ENCODE measurements around the gene MUCL1.

MUCL1 gene

DNA sequence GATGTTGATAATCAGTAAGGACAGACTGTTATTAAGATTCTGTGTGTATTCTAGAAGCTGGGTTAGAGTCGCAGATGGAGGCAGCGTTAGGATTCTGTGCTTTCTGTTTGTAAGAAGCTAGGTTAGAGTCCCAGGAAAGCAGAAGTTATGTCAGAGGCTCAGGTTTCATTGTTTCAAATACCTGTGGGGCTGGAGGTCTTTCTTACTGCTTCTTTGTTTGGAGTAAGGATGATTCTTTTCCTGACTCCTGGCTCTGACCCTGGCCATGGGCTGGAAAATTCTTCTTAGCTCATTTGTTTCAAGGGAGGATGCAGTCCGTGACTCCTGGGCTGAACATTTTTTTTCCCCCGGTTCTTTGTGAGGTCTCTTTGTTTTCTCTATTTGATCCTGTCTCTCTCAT lies 5.2 kb downstream of the MUCL1 start:
- no peaks in the 10 kb centered on the region for H3K79me2 ChIP-seq (ENCODE audit: control insufficient read depth, low read length)
- no peaks in the 10 kb centered on the region for H3K9me2 ChIP-seq (replicated peaks; ENCODE audit: control insufficient read depth, low read length)
- no peak for TF ChIP-seq CTCF (IDR thresholded peaks at IDR 0.05; ENCODE audit: low read depth, low read length, poor library complexity, severe bottlenecking)
- no peak for TF ChIP-seq EZH2phosphoT487 (IDR thresholded peaks at IDR 0.05; ENCODE audit: borderline replicate concordance, low read length)
- no peak overlapping the region for H3K27ac ChIP-seq (ENCODE audit: low read depth, low read length)
- no peak overlapping the region for H3K4me3 ChIP-seq (ENCODE audit: low read length)
- H3F3A ChIP-seq (ENCODE audit: control insufficient read depth, insufficient read depth) = no peaks in the 10 kb centered on the region
- no peaks in the 10 kb centered on the region for H4K20me1 ChIP-seq (ENCODE audit: control insufficient read depth, insufficient read depth, low read depth, low read length)
- H3K27me3 ChIP-seq (ENCODE audit: control insufficient read depth, low read length) = no peaks in the 10 kb centered on the region
- H3K9me3 ChIP-seq (ENCODE audit: control insufficient read depth, insufficient read depth, low read length) = no peaks in the 10 kb centered on the region
- no peaks in the 10 kb centered on the region for H3K4me1 ChIP-seq (ENCODE audit: control insufficient read depth, low read length)
- no peak overlapping the region for H3K4me2 ChIP-seq (ENCODE audit: low read length)
- H3K36me3 ChIP-seq (ENCODE audit: control insufficient read depth, low read length) = no peaks in the 10 kb centered on the region

DNA sequence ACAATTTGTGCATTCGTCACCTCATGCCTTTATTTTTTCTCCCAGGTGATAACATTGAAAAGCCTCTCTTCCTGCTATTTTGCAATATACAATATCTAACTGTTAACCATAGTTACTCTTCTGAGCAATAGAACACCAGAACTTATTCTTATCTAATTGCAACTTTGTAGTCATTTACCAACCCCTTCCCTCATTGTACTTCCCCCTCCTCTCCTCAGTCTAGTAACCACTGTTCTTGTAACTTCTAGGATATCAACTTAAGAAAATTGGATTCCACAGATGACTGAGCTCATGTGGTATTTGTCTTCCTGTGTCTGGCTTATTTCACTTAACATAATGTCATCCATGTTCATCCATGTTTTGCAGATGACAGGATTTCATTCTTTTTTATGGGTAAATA lies 7.6 kb downstream of the MUCL1 start:
- H3K27ac ChIP-seq (ENCODE audit: low read depth, low read length) = no peak overlapping the region
- no peaks in the 10 kb centered on the region for H3K79me2 ChIP-seq (ENCODE audit: control insufficient read depth, low read length)
- H3F3A ChIP-seq (ENCODE audit: control insufficient read depth, insufficient read depth) = no peaks in the 10 kb centered on the region
- H3K27me3 ChIP-seq (ENCODE audit: control insufficient read depth, low read length) = no peaks in the 10 kb centered on the region
- H3K4me1 ChIP-seq (ENCODE audit: control insufficient read depth, low read length) = no peaks in the 10 kb centered on the region
- H3K4me3 ChIP-seq (ENCODE audit: low read length) = no peak overlapping the region
- TF ChIP-seq CTCF (IDR thresholded peaks at IDR 0.05; ENCODE audit: low read depth, low read length, poor library complexity, severe bottlenecking) (no peak), EZH2phosphoT487 (IDR thresholded peaks at IDR 0.05; ENCODE audit: borderline replicate concordance, low read length) (no peak)
- no peaks in the 10 kb centered on the region for H4K20me1 ChIP-seq (ENCODE audit: control insufficient read depth, insufficient read depth, low read depth, low read length)
- H3K9me2 ChIP-seq (replicated peaks; ENCODE audit: control insufficient read depth, low read length) = no peaks in the 10 kb centered on the region
- H3K9me3 ChIP-seq (ENCODE audit: control insufficient read depth, insufficient read depth, low read length) = no peaks in the 10 kb centered on the region
- H3K36me3 ChIP-seq (ENCODE audit: control insufficient read depth, low read length) = no peaks in the 10 kb centered on the region
- H3K4me2 ChIP-seq (ENCODE audit: low read length) = no peak overlapping the region

GRCh38 chr12:54863948-54864618 lies 9.8 kb downstream of the MUCL1 start:
- H4K20me1 ChIP-seq (ENCODE audit: control insufficient read depth, insufficient read depth, low read depth, low read length) = no peaks in the 10 kb centered on the region
- no peaks in the 10 kb centered on the region for H3K79me2 ChIP-seq (ENCODE audit: control insufficient read depth, low read length)
- no peaks in the 10 kb centered on the region for H3F3A ChIP-seq (ENCODE audit: control insufficient read depth, insufficient read depth)
- H3K4me1 ChIP-seq (ENCODE audit: control insufficient read depth, low read length) = no peaks in the 10 kb centered on the region
- H3K27me3 ChIP-seq (ENCODE audit: control insufficient read depth, low read length) = no peaks in the 10 kb centered on the region
- H3K9me3 ChIP-seq (ENCODE audit: control insufficient read depth, insufficient read depth, low read length) = no peaks in the 10 kb centered on the region
- TF ChIP-seq EZH2phosphoT487 (IDR thresholded peaks at IDR 0.05; ENCODE audit: borderline replicate concordance, low read length) (no peak), CTCF (IDR thresholded peaks at IDR 0.05; ENCODE audit: low read depth, low read length, poor library complexity, severe bottlenecking) (no peak)
- H3K27ac ChIP-seq (ENCODE audit: low read depth, low read length) = no peak overlapping the region
- no peak overlapping the region for H3K4me3 ChIP-seq (ENCODE audit: low read length)
- H3K9me2 ChIP-seq (replicated peaks; ENCODE audit: control insufficient read depth, low read length) = no peaks in the 10 kb centered on the region
- H3K36me3 ChIP-seq (ENCODE audit: control insufficient read depth, low read length) = no peaks in the 10 kb centered on the region
- H3K4me2 ChIP-seq (ENCODE audit: low read length) = no peak overlapping the region

All from DOHH2 (cell line).